GM23338 (cell line): ENCODE data around the gene KMT2C.
"Not testable (repeated sequence)": the region's sequence is repeated elsewhere in the genome, so short reads cannot be mapped to it uniquely, and the experiment has no call there.

ENCODE experiments used
- CTCF ChIP-seq, 2 experiments: fragments of 200-600 bp in 1 of 2; sonication (generic) in 1 of 2; conservative IDR thresholded peaks; 2 replicates each; pipeline versions ENCODE4 v1.5.1 to v1.6.1; 2016 to 2017; ENCODE audit warnings: antibody characterized with exemption in 2 of 2, low read depth in 2 of 2, mild to moderate bottlenecking in 2 of 2, moderate library complexity in 1 of 2
- EZH2 ChIP-seq: fragments of 200-600 bp; sonication (generic); IDR thresholded peaks from one replicate; pipeline ENCODE4 v1.8.0; 2017; ENCODE audit warnings: antibody characterized with exemption, mild to moderate bottlenecking, low read depth; ENCODE audit not compliant: unreplicated experiment
- EZH2phosphoT487 ChIP-seq: fragments of 200-600 bp; sonication (generic); IDR thresholded peaks from one replicate; pipeline ENCODE4 v1.8.1; 2018; ENCODE audit warnings: antibody characterized with exemption; ENCODE audit not compliant: unreplicated experiment
- JUNB ChIP-seq: IDR thresholded peaks from one replicate; pipeline ENCODE4 v1.6.1; 2016; ENCODE audit warnings: antibody characterized with exemption; ENCODE audit not compliant: unreplicated experiment
- REST ChIP-seq: IDR thresholded peaks from one replicate; pipeline ENCODE4 v1.6.1; 2018; ENCODE audit warnings: antibody characterized with exemption; ENCODE audit not compliant: unreplicated experiment

GRCh38 chr7:152241301-152241700 is 194.5 kb downstream of the KMT2C start:
- TF ChIP-seq REST; CTCF (conservative IDR thresholded peaks at IDR 0.05; ENCODE audit: low read depth in 2 of 2); EZH2phosphoT487; JUNB; EZH2: not testable (repeated sequence)
